K562 (cell line): ENCODE measurements around the gene RNPEP. TPM values are rescaled to one million over a fixed set of nuclear protein-coding genes. Genes with fewer than 3 reads are reported as not detected.

Experiments
- ELF2 ChIP-seq: fragments of 250-450 bp; sonication (Bioruptor Pico); IDR thresholded peaks from 2 replicates; pipeline ENCODE4 v1.5.0; 2021; ENCODE audit warnings: mild to moderate bottlenecking
- FOXA3 ChIP-seq, 2 experiments: fragments of 450-650 bp in 1 of 2; sonication (generic) in 1 of 2; formaldehyde crosslinking; IDR thresholded peaks in 1 of 2; conservative IDR thresholded peaks in 1 of 2; 2 replicates each; pipeline versions ENCODE4 v1.4.0 to v1.8.0; 2020 to 2022; ENCODE audit warnings: mild to moderate bottlenecking in 2 of 2, missing genetic modification reagents in 1 of 2
- FUS ChIP-seq: fragments of 200-400 bp; formaldehyde crosslinking; optimal IDR thresholded peaks from 2 replicates; pipeline ENCODE3; 2017; ENCODE audit warnings: low read depth, low read length
- GATA2 ChIP-seq: sonication (generic); formaldehyde crosslinking; IDR thresholded peaks from 2 replicates; pipeline ENCODE4 v1.4.0; 2020; ENCODE audit warnings: mild to moderate bottlenecking, missing genetic modification reagents
- HDAC2 ChIP-seq: fragments of 450-650 bp; IDR thresholded peaks from 2 replicates; pipeline ENCODE4 v1.6.1; 2016; ENCODE audit warnings: mild to moderate bottlenecking
- HIVEP1 ChIP-seq: fragments of 250-450 bp; sonication (Bioruptor Pico); IDR thresholded peaks from 2 replicates; pipeline ENCODE4 v1.4.0; 2020; ENCODE audit warnings: mild to moderate bottlenecking
- KDM4B ChIP-seq, 2 experiments: fragments of 450-650 bp in 1 of 2; sonication (generic) in 1 of 2; IDR thresholded peaks; 2 replicates each; pipeline ENCODE4 v1.6.1; 2016 to 2017; ENCODE audit warnings: borderline replicate concordance in 2 of 2, antibody characterized with exemption in 1 of 2, low read depth in 1 of 2, mild to moderate bottlenecking in 1 of 2
- MEIS2 ChIP-seq: fragments of 450-650 bp; IDR thresholded peaks from 2 replicates; pipeline ENCODE4 v1.6.1; 2014; ENCODE audit warnings: mild to moderate bottlenecking; ENCODE audit not compliant: partially characterized antibody
- MTA2 ChIP-seq: fragments of 450-650 bp; IDR thresholded peaks from 2 replicates; pipeline ENCODE4 v1.6.1; 2016; ENCODE audit warnings: low read depth
- NR2C1 ChIP-seq, 2 experiments: fragments of 450-650 bp; IDR thresholded peaks; 2 replicates each; pipeline ENCODE4 v1.6.1; 2017; ENCODE audit warnings: mild to moderate bottlenecking in 2 of 2, antibody characterized with exemption in 1 of 2, inconsistent platforms in 1 of 2, missing compliant biosample characterization in 1 of 2, missing genetic modification characterization in 1 of 2
- POLR2B ChIP-seq: fragments of 450-650 bp; IDR thresholded peaks from 2 replicates; pipeline ENCODE4 v1.6.1; 2018; ENCODE audit warnings: low read depth; ENCODE audit not compliant: partially characterized antibody
- RCOR1 ChIP-seq, 2 experiments: IDR thresholded peaks; 2 replicates each; pipeline ENCODE4 v1.6.1; 2012; ENCODE audit warnings: low read depth in 2 of 2, low read length in 2 of 2, borderline replicate concordance in 1 of 2, improper control_type of control experiment in 1 of 2
- SRSF3 ChIP-seq: fragments of 200-400 bp; formaldehyde crosslinking; IDR thresholded peaks from 2 replicates; pipeline ENCODE4 v1.6.1; 2016; ENCODE audit warnings: mild to moderate bottlenecking, low read length, moderate library complexity; ENCODE audit not compliant: insufficient read depth
- ZNF143 ChIP-seq: sonication (generic); formaldehyde crosslinking; IDR thresholded peaks from 2 replicates; pipeline ENCODE4 v1.9.0; 2022; ENCODE audit warnings: mild to moderate bottlenecking, missing genetic modification reagents
- ZNF146 ChIP-seq: IDR thresholded peaks from one replicate; pipeline ENCODE4 v1.6.1; 2018; ENCODE audit warnings: missing compliant biosample characterization; ENCODE audit not compliant: unreplicated experiment
- ZNF436 ChIP-seq: fragments of 250-450, 450-650 bp; sonication (Bioruptor Pico); formaldehyde crosslinking; IDR thresholded peaks from 2 replicates; pipeline ENCODE4 v1.7.0; 2020; ENCODE audit warnings: mild to moderate bottlenecking
- ZNF57 ChIP-seq: fragments of 450-650 bp; formaldehyde crosslinking; IDR thresholded peaks from 2 replicates; pipeline ENCODE4 v1.4.0; 2020; ENCODE audit warnings: mild to moderate bottlenecking, moderate library complexity
- ZNF644 ChIP-seq: fragments of 200-800 bp; sonication (Bioruptor generic); IDR thresholded peaks from 2 replicates; pipeline ENCODE4 v1.6.1; 2016; ENCODE audit warnings: low read depth, missing genetic modification characterization, missing compliant biosample characterization
- polyA plus RNA-seq, 8 experiments: library from polyadenylated mRNA; depleted of rRNA in 4 of 8; stranded (reverse) in 5 of 8; unstranded in 3 of 8; fragments of >200 nt; fragmentation: Nextera tagmentation in 2 of 8; fragmentation: Illumina TruSeq in 1 of 8; extraction: Ambion mirVana in 2 of 8; extraction: Trizol in 1 of 8; gene quantifications; 2 replicates each; pipeline versions ENCODE4 v1.2.1 to v1.2.3, GENCODE V29; 2011 to 2014; ENCODE audit warnings: inconsistent platforms in 1 of 8, missing spikeins in 1 of 8
- total RNA-seq, 7 experiments: library from RNA; depleted of rRNA in 6 of 7; stranded (reverse); fragments of >200 nt in 6 of 7; fragmentation: Illumina TruSeq in 2 of 7; extraction: Trizol in 2 of 7; gene quantifications; 2 replicates each; pipeline versions ENCODE4 v1.2.1 to v1.2.3, GENCODE V29; 2011 to 2021; ENCODE audit warnings: low replicate concordance in 1 of 7
- TF ChIP-seq, protein P1 (sequence below): fragments of 250-450 bp; sonication (Bioruptor Pico); IDR thresholded peaks from 2 replicates; pipeline ENCODE4 v1.9.0; 2021; ENCODE audit warnings: mild to moderate bottlenecking
- TF ChIP-seq, protein P2 (sequence below), 2 experiments: fragments of 450-650 bp; IDR thresholded peaks; 2 replicates each; pipeline ENCODE4 v1.6.1; 2016; ENCODE audit warnings: mild to moderate bottlenecking in 2 of 2, borderline replicate concordance in 1 of 2, low read depth in 1 of 2, moderate library complexity in 1 of 2

RNPEP gene
- total and polyA plus RNA-seq, 9 of the 15 experiments (the other 6 are each of a cell fraction or from before 2014, with no cell fraction given) = 27.5 to 131 (median 63.4) TPM

DNA sequence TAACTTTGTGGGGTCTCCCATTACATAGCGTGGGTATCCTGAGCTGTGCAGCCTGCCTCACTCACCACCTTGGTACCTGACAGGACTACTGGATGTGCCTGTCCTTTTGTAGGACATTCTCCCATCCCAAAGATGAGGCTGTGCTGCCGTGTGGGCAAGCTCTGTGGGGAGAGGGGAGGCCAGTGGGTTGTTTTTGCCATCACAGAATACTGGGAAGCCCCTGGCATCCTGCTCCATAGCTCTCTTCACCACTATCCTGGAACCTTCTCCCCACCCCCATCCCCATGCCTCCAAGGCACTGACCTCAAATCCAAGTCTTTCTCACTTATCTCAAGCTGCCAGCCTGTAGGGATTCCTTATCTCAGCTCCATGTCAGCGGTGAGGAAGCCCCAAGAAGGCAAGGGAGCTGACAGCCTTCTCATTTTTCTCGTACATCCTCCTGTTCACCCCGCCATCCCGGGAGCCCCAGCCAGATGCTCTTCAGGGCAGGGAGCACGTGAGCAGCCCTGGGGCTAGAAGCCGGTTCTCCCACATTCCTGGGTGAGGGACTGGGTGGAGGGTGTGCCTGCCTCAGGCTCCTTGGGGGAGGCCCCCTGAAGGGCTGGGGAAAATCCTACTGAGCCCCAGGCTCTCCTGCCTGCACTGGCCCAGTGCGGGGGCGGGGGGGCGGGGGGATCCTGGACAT lies 25.5 kb downstream of the RNPEP start (continued):
- no peak for TF ChIP-seq KDM4B (IDR thresholded peaks at IDR 0.05; ENCODE audit: borderline replicate concordance in 2 of 2, low read depth in 1 of 2)
- TF ChIP-seq, protein P1, sequence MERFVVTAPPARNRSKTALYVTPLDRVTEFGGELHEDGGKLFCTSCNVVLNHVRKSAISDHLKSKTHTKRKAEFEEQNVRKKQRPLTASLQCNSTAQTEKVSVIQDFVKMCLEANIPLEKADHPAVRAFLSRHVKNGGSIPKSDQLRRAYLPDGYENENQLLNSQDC (CRISPR knock-in tag) = no peak
- 0 out of 2 replicates have a peak, but pooled peaks have one; percentile 58 for TF ChIP-seq HIVEP1 (CRISPR knock-in tag)
- peak; percentile 93 for TF ChIP-seq MTA2
- no peak for TF ChIP-seq ZNF57
- peak; percentile 73 to 99; a peak in 3 of 4 replicates for TF ChIP-seq RCOR1 (IDR thresholded peaks at IDR 0.05; ENCODE audit: borderline replicate concordance in 1 of 2, low read depth in 2 of 2, low read length in 2 of 2)
- TF ChIP-seq, protein P2, sequence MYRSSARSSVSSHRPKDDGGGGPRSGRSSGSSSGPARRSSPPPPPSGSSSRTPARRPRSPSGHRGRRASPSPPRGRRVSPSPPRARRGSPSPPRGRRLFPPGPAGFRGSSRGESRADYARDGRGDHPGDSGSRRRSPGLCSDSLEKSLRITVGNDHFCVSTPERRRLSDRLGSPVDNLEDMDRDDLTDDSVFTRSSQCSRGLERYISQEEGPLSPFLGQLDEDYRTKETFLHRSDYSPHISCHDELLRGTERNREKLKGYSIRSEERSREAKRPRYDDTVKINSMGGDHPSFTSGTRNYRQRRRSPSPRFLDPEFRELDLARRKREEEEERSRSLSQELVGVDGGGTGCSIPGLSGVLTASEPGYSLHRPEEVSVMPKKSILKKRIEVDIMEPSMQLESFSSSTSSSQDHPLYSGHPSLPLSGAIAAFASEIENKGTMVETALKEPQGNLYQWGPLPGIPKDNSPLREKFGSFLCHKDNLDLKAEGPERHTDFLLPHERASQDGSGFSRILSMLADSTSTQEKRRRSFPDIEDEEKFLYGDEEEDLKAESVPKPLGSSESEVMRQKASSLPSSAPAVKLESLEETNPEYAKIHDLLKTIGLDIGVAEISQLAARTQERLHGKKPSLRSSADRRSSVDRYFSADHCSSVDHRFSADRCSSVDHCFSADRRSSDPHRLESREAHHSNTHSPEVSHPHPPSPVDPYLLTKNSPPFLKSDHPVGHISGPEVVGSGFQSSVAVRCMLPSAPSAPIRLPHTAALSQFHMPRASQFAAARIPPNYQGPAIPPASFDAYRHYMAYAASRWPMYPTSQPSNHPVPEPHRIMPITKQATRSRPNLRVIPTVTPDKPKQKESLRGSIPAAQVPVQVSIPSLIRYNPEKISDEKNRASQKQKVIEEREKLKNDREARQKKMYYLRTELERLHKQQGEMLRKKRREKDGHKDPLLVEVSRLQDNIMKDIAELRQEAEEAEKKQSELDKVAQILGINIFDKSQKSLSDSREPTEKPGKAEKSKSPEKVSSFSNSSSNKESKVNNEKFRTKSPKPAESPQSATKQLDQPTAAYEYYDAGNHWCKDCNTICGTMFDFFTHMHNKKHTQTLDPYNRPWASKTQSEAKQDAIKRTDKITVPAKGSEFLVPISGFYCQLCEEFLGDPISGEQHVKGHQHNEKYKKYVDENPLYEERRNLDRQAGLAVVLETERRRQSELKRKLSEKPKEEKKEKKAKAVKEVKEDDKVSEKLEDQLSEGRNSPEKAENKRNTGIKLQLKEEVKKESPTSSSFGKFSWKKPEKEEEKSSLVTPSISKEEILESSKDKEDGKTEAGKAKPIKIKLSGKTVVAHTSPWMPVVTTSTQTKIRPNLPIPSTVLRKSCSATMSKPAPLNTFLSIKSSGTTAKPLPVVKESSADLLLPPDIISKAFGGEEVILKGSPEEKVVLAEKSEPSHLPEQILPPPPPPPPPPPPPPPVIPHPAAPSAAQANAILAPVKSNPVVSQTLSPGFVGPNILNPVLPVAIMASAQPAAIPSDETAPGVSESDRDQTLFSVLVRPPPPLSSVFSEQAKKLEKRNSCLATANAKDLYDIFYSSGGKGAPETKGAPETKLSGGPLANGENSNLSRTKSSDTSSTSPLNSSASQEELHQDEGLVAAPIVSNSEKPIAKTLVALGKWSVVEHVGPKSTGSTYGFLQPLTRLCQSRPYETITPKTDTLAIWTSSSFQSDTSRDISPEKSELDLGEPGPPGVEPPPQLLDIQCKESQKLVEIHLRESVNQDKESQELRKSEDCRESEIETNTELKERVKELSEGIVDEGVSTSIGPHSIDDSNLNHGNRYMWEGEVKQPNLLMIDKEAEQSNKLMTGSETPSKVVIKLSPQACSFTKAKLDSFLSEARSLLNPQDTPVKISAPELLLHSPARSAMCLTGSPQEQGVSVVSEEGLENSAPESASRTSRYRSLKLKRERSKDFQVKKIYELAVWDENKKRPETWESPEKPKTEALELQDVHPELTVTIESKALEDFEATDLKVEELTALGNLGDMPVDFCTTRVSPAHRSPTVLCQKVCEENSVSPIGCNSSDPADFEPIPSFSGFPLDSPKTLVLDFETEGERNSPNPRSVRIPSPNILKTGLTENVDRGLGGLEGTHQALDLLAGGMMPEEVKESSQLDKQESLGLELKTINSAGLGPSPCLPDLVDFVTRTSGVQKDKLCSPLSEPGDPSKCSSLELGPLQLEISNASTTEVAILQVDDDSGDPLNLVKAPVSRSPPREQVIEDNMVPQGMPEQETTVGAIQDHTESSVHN (IDR thresholded peaks at IDR 0.05; ENCODE audit: borderline replicate concordance in 1 of 2, low read depth in 1 of 2) = peak in 1 of 2 experiments; percentile 59; a peak in 1 of 4 replicates
- peak; percentile 96 for TF ChIP-seq HDAC2
- TF ChIP-seq ZNF644 (tag) = peak; percentile 82; the same call in 1 of the 2 replicates
- TF ChIP-seq FUS = no peak
- no peak for TF ChIP-seq NR2C1 (IDR thresholded peaks at IDR 0.05)
- peak; percentile 55 for TF ChIP-seq NR2C1 (tag; IDR thresholded peaks at IDR 0.05)
- no peak for TF ChIP-seq POLR2B
- TF ChIP-seq ELF2 (CRISPR knock-in tag) = no peak
- TF ChIP-seq SRSF3 = no peak
- TF ChIP-seq ZNF146 = no peak
- peak; percentile 89 for TF ChIP-seq GATA2
- TF ChIP-seq FOXA3 (CRISPR knock-in tag; conservative IDR thresholded peaks at IDR 0.05 in 1 of 2, IDR thresholded peaks at IDR 0.05 in 1 of 2) = no peak
- TF ChIP-seq MEIS2 = peak; percentile 87
- TF ChIP-seq ZNF143 (CRISPR knock-in tag) = no peak
- TF ChIP-seq ZNF436 (CRISPR knock-in tag) = no peak
